ENCODE measurements around the gene CLDN6.
"Not testable (repeated sequence)": the region's sequence is repeated elsewhere in the genome, so short reads cannot be mapped to it uniquely, and the experiment has no call there.

The CLDN6 gene, protein sequence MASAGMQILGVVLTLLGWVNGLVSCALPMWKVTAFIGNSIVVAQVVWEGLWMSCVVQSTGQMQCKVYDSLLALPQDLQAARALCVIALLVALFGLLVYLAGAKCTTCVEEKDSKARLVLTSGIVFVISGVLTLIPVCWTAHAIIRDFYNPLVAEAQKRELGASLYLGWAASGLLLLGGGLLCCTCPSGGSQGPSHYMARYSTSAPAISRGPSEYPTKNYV

DNA sequence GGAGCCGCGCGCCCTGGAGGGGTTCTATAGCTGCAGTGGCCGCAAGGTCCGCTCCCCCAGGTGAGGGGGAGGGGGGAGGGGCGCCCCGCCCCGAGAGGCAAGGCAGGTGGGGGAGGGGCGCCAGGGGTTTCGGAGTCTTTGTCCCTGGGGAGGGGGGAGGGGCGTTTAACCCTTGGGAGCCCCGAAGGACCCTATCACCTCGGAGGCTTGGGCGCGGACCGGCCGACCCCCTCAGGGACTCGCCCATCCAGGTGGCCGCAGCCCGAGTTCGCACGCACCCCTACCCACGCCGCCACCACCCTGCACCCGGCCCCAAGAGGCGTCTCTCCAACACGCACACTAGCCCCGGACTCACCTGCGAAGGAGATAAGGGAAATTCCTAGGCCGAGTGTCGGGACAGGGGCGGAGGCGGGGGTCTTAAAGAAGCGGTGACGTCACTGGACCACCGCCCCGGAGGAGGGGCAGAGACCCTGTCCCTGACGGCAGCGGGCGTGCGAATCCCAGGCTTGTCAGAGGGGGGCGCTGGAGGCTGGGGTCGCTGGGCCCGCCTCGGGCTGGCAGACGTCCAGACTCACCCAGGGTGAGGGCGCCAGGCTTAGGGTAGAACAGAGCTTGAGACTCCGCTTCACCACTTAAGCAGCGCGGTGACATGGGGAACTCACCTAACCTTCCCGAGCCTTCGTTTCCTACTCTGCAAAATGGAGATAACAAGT lies at the start of gene CLDN6:
Gene CLDN6 (minus strand): TSS at position 390 of the 713 bp plus-strand sequence. CDS start 2,162 bp downstream, outside the sequence.
- no peak for DNase-seq

DNA sequence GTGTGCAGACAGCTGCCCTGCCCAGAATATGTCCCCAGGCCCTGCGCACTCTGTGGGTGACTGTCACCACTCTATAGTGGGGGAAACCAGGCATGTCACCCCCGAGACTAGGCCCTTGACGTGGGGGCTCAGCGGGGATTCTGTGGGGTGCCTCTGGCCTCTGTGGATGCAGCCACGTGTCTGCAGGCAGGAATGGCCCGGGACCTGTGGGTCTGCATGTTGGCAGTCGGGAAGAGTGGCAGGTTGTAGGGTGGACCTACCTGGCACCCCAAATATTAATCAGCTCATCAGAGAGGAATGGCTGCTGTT lies 48.4 kb upstream of the CLDN6 start:
- DNase-seq: no peak

DNA sequence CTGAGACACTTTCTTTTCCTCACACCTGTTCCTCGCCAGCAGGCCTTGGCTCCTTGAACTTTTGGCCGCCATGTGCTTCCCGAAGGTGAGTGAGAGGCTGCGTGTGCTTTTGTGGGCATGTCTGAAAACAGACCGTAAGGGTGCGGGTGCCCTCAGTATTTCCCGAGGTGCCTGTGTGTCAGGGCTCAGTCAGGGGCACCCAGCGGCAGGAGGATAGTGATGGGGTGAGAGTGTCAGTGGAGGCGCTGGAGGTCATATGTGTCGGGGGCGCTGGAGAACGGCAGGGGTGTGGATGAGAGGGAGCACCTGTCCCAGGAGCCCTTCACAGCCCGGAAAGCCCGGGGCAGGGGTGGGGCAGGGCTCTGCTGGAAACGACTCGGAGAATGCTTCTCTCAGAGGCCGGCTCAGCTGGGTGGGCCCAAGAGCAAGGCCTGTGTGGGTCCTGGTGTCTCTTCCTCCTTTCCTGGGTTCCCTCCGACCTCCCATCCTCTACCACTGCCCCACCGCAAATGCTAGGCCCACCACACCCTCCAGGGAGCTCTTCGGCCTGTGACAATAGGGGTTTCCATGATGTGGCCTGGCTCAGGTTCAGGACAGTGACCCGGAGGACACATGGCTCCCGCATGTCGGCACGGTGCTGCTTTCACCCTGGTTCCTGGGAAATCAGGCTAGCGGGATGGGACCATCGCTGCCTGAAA lies 47.9 kb upstream of the CLDN6 start:
- DNase-seq: no peak

DNA sequence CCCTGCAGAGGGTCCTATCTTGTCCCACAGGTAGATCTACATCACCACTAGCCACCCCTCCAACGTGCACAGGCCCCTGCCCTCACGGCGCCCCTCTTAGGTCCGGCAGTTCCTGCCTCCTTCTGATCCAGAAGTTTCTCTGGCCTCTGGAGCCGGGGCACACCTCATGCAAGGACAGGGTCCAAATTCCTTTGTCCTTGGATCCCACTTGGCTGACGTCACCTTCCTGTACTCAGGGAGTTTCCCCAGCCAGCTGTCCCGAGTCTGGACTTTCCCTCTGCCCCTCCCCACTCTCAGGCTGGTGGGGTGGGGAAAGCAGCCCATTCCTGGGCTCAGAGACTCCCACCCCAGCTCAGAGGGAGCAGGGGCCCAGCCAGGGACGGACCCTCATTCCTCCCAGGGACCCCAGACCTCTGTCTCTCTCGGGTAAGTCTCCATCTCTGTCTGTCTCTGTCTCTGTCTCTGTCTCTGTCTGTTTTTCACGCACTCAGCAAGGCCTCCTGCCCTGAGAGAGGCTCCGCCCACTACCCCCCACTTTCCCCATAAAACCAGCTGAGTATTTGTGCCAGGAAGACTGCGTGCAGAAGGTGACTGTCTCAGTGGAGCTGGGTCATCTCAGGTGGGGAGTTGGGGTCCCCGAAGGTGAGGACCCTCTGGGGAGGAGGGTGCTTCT lies 47.2 kb upstream of the CLDN6 start, which contains the start of gene IL32:
Gene IL32 (plus strand): TSS at position 572 of the 673 bp plus-strand sequence. CDS start 172 bp downstream, outside the sequence.
- peak; percentile 87 for DNase-seq

DNA sequence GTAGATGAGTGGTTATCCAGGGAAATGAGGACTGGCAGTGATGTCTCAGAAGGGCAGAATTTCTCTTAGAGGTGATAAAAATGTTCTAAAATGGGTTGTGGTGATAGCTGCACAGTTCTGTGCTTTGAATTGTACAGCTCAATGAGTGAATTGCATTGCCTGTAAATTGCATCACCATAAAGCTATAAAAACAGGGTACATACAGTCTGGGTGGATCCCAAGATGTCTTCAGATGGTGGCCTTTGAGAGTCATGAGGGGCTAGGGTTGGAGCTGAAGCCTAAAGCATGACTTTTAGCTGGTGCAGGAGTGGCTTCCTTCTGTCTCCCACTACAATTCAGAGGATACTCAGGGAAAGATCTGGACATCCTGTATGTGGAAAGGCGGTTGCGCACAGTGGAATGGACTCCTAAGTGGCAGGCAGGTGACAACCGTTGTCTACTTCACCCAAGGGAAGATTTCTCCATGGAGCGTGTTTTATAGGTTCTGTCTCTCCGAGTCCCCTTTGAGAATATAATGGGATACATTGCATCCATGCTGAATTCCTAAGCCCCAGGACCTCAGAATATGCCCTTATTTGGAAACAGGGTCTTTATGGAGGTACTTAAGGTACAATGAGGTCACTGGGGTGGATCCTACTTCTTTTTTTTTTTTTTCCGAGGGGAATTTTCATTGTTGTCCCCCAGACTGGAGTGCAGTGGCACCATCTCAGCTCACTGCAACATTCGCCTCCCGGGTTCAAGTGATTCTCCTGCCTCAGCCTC lies 45.8 kb upstream of the CLDN6 start:
- no peak for DNase-seq

DNA sequence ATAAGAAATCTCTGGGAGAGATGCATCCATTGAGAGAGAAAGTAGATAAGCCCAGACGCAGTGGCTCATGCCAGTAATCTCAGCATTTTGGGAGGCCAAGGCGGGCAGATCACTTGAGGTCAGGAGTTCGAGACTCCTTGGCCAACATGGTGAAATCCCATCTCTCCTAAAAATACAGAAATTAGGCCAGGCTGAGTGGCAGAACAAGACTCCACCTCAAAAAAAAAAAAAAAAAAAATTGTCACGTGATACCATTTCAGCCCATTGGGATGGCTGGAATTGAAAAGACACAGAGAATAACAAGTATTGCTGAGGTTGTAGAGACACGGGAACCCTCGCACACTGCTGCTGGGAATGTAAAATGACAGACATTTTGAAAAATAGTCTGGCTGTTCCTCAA lies 44.6 kb upstream of the CLDN6 start:
- no peak for DNase-seq

DNA sequence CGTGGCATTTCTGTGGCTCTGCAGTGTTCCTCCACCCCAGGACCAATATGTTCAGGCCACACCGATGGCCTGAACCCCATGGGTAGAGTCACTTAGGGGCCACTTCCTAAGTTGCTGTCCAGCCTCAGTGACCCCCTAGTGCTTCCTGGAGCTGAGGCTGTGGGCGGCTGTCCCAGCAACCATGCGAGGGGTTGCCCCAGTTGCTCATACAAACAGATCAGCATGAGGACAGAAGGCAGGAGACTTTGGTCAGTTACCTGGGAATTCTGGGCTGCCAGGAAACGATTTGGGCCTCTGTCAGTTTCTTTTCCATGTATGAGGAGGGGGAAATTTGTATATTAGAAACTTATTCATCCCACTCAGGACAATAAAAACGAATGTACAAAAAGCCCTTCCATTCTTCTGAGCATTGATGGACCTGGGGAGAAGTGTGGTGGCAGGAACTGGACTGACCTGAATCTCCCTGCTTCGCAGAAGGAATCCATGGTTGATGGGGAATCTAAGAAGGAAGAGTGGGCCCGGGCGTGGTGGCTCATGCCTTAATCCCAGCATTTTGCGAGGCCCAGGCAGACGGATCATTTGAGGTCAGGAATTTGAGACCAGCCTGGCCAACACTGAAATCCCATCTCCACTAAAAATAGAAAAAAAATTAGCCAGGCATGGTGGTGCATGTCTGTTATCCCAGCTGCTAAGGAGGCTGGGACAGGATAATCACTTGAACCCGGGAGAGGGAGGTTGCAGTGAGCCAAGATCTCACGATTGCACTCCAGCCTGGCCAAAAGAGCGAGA lies 42.5 kb upstream of the CLDN6 start:
- no peak for DNase-seq

DNA sequence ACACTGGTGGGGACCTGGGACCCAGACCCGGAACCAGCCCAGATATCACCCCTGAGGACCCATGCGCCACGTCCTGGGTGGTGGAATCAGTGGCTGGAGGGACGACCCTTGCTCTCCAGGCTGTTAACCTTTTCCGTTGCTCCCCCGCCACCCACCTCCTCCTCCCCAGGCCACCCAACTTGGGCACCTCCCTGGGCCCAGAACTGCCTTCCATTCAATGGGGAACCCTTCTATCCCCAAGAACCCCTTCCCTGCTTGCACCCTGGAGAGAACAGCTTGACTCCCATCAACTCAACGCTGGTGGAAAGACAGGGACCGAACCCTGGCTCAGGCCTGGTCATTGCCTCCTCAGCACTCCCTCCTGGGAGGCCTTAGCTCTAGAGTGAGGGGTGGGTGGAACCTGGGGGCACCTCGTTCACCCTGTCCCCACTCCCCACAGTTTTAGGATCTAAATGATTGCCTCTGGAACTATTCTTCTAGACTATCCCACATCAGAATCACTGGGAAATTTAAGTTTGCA lies 41.8 kb upstream of the CLDN6 start:
- no peak for DNase-seq

DNA sequence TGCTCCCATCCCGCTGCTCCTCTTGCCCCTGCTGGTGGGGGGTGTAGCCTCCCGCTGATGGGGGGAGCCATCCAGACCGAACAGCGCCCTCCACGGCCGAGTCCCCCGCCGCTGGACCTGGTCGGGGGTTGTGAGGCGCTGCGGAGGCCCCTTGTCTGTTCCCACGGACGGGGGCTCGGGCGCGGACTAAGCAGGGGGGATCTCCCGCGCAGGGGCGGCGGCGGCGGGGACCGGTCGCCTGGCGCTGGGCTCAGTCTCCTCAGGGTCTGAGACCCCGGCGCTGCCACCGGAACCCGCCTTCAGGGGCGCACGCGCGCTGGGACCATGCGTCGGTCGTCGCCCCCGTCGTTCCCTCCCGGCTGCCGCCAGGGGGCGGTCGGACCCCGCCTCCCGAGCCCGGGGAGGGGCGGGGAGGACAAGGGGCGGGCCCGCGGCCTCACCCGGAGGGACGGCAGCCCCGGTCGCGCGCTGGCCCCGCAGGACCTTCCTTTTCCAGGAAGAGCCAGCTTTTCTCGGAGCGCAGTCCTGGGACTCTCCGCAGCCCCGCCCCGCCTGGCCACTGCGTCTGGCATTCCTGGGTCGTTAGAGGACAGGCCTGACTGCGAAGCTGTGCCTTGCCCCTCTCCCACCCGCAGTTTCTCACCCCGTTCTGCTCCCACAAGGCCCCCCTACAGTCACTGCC lies 41.2 kb upstream of the CLDN6 start:
- peak; percentile 90 for DNase-seq

DNA sequence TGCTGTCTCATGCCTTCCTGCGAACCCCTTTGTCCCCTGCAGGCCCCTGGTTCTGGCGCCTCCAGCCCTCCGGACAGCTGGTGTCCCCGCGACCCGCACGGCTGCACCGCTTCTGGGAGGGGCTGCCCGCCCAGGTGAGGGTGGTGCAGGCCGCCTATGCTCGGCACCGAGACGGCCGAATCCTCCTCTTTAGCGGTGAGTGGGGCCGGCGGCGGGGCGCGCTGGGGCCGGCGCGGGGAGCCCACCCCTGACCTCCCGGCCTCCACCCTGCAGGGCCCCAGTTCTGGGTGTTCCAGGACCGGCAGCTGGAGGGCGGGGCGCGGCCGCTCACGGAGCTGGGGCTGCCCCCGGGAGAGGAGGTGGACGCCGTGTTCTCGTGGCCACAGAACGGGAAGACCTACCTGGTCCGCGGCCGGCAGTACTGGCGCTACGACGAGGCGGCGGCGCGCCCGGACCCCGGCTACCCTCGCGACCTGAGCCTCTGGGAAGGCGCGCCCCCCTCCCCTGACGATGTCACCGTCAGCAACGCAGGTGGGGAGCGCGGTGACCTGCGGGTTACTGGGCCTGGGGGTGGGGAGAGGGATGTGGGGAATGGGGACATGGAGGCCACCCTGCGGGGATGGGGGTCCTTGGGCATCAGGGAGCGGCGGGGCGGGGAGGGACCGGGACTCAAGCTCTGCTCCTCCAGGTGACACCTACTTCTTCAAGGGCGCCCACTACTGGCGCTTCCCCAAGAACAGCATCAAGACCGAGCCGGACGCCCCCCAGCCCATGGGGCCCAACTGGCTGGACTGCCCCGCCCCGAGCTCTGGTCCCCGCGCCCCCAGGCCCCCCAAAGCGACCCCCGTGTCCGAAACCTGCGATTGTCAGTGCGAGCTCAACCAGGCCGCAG lies 40.4 kb upstream of the CLDN6 start:
- peak; percentile 57 for DNase-seq

DNA sequence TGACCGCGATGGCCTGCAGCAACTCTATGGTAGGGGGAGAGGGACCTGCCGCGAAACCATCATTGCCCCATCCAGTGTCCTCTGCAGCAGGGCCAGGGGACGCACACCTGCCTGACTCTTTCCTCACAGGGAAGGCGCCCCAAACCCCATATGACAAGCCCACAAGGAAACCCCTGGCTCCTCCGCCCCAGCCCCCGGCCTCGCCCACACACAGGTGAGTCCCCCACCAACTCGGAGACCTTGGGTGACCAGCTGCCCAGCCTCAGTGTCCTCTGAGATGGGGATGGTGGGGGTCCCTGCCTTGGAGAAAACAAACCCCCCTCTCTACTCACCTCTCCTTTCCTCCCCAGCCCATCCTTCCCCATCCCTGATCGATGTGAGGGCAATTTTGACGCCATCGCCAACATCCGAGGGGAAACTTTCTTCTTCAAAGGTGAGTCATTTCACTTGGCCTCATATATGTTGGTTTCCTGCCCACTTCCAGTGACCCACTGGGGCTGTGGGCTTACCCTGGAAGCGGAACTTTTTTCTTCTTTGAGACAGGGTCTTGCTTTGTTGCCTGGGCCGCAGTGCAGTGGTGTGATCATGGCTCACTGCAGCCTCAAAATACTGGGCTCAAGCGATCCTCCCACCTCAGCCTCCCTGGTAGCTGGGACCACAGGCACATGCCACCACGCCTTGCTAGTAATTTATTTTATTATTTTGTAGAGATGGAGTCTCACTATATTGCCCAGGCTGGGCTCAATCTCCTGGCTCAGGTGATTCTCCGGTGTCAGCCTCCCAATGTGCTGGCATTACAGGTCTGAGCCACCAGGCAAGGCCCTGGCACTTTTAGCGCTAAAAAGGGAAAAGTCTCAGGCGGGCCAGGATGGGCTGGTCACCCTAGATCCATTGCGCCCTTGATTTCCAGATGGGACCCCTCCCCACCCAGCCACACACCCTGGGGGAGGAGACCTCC lies 39.5 kb upstream of the CLDN6 start:
- no peak for DNase-seq

DNA sequence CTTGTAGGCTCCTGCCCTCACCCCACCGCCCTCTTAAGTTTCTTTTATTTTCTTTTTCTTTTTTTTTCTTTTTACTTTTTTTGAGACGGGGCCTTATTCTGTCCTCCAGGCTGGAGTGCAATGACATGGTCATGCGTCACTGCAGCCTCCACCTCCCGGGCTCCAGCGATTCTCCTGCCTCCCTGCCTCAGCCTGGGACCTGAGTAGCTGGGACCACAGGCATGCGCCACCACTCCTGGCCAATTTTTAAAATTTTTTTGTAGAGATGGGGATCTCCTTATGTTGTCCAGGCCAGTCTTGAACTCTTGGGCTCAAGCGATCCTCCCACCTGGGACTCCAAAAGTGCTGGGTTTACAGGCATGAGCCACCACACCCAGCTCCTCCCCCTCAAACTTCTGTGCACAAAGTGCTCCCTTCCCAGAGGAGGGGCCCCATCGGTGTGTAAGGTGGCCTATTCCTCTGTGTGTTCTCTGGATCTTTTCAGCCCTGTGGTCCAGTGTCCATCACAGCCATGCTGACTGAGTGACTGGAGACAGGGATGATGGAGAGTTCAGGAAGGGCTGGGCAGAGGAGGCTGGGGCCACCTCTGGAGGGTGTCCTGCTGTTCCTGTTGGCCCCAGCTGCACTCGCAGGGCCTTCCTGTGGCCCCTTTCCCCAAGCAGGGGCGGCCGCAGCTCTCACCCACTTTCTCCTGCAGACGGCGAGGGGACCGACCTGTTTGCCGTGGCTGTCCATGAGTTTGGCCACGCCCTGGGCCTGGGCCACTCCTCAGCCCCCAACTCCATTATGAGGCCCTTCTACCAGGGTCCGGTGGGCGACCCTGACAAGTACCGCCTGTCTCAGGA lies 38.6 kb upstream of the CLDN6 start:
- no peak for DNase-seq

DNA sequence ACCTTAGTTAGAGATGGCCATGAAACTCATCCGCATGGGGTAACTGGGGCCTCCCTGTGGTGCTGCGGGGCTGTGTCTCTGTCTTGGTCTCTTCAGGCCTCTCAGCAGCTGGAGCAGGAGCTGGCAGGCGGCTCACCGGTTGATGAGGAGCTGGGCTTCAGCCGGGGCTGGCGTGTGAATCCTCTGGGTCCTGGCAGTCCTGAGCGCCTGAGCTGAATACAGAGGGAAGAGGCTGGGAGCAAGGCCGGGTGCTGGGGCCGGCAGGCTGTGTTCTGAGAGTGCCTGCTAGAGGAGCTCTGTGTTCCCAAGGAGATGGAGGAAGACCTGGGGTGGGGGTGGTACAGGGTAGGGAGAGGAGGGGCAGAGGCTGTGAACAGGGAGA lies 37.7 kb upstream of the CLDN6 start:
- not testable (repeated sequence) for DNase-seq

DNA sequence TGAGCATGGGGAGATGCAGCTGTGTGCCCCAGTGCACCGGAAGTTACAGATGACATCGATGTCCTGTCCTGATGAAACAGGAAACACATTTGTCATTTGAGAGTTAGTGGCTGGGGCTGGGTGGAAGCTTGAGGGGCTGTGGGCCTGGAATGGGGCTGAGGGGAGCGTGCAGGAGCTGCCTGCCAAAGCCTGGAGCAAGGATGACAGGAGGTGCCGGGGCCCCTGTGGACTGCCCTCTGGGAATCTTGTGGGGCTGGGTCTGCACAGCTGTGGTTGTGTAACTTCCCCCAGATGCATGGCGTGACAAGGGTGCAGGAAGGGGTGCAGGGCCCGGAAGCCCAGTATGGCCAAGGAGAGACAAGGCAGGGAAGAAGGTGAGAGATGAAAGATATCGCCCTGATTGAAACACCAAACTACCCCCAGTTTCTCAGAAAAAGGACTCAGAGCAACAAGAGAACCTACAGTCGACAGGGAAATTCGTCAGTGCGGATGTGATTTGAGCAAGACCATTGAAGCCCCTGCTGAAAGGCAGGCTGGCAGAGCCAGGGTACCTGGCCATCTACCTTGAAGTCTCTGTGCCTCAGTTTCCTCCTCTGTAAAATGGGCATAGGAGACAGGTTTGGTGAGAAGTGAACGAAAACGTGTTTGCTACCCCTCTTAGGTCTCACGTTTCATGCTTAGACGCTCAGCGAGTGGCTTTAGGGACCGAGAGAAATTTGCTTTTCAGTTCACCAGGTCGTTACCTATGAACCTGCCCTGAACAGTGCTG lies 37.2 kb upstream of the CLDN6 start:
- no peak for DNase-seq

DNA sequence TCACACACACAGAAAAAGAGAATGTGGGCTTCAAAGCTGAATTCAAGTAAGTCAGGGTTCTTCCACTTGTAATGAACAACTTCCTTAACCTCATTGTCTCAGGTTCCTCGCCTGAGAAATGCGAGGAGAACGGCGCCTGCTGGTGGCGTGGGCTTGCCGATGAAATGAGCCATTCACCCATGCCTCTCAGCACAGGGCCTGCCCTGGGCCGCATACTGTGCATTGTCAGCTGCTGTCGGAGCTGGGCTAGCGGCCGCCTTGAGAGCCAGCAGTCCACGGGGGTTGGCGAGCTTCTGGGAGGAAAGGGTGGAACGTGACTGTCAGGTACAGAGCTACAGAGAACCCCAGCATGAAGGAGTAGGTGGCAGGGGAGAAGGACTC lies 35.3 kb upstream of the CLDN6 start:
- DNase-seq: not testable (repeated sequence)

DNA sequence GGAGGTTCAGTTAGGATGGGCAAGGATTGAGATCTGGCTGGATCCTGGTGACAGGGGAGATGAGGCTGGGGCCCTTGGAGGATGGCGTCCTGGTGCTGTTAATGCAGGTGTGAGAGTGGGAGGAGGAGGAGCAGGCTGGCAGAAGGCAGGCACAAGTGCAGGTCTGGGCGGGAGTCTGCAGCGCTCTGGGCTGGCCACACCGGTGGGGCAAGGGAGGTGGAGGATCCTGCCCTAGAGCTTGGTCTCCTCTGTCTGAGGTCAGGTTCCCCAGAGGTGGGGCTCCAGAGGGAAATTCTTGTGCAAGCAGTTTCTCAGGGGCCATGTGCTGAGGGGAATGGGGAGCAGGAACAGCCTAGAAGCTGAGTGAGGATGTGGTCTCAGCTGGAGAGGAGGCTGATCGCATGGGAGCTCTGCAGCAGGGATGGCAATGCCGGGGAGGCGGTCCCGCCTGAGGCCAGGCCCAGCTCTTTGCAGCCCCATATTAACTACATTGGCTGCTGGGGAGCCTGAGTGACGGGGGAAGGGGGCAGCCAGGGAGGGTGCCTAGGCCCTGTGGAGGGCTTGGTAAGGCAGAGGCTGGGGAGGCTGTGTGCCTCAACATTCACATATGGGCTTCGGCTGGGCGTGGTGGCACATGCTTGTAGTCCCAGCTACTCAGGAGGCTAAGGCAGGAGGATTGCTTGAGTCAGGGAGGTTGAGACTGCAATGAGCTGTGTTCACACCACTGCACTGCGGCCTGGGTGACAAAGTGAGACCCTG lies 34.8 kb upstream of the CLDN6 start:
- DNase-seq: not testable (repeated sequence)

Data from CD4-positive, alpha-beta T cell treated with Interleukin-12 subunit alpha and Interleukin-12 subunit beta, for 1 hour (primary cell).